ENCODE data around the gene IRX4.

IRX4 gene

DNA sequence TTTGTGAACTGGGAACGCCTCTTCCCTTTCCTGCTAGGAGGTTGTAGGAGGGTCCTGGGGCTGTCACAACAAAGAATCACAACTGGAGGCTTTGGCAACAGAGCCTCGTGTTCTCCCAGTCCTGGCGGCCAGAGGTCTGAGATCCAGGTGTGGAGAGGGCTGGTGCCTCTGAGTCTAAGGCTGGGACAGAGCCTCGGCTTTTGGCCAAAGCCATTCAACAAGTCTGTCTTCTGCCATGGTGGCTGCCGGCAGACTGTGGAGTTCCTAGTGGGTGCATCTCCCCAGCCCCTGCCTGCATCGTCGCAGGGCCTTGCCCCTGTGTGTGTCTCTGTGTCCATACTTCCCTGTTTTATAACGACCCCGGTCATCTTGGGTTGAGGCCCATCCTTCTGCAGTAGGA is 9.5 kb upstream of the IRX4 start:
- DNase-seq (ENCODE audit: low read depth in 2 of 2) = no peak

DNA sequence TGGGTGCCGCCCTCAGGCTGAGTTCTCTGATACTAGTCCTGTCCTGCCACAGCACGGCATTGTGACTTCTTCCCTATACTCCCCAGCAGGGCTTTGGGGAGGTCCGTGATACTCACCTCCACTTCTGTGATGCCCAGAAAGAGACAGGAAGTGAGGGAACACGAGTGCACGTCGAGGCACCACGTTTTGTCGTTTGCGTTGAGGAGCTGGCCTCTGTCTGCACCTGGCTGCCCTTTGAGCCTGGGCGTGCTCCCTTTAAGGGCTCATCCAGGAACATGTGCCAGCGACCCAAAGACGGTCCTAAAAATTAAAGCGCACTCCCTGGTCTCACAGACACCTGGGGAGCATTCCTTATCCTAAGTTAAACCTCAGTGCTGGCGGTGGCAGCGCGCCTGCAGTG is 8.7 kb upstream of the IRX4 start:
- DNase-seq (ENCODE audit: low read depth in 2 of 2) = no peak

DNA sequence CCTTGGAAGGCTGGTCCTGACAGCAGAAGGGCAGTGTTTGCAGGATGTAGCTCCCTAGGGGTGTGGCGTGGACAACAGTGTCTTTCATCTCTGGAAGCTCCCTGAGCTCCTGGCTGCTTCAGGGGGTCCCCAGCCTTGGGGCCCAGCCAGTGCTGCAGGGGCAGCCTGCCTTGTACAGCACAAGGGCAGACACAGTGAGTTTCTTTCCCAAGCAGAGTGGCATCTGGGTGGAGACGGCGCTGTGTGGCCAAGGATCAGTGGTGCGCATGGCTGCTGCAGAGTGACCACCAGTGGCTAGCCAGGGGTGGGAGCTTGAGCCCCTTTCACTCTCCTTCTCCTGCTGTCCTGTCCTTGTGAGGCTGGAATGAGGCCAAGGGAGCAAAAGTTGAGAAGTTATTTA is 7.6 kb upstream of the IRX4 start:
- DNase-seq (ENCODE audit: low read depth in 2 of 2) = no peak

DNA sequence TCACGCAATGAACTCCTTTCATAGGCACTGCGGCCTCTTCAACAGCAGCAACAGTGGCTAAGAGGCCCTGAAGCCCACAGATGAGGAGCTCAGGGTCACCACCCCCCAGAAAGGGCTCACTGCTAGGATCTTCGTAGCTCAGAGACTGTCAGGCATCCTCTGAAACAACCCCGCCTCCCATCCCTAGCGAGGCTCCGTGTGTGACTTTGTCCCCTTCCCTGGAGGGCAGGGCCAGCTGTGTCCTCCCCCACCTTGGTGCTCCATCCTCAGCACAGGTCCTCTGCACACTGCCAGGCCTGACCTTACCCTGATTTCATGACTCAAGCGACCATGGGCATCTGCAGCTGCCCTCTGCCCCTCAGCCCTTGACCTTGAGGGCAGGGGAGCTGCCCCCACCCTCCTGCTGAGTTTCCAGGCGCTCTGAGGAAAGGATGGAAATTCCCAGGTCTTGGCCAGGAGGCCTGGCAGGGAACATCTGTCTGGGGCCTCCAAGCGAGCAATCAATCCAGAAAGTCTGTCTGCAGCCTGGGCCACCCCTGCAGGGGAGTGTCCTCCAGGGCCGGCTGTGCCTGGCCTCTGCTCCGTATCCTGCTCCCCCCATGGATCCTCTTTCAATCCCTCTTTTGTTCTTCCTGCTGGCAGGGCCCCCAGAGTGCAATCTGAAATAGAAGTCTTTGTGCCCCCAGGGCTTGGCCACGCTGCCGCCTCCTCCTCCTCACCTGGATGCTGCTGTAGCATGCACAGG is 6.8 kb upstream of the IRX4 start:
- no peak for DNase-seq (ENCODE audit: low read depth in 2 of 2)

GRCh38 chr5:1888541-1889251 is 6.0 kb upstream of the IRX4 start:
- no peak for DNase-seq (ENCODE audit: low read depth in 2 of 2)

DNA sequence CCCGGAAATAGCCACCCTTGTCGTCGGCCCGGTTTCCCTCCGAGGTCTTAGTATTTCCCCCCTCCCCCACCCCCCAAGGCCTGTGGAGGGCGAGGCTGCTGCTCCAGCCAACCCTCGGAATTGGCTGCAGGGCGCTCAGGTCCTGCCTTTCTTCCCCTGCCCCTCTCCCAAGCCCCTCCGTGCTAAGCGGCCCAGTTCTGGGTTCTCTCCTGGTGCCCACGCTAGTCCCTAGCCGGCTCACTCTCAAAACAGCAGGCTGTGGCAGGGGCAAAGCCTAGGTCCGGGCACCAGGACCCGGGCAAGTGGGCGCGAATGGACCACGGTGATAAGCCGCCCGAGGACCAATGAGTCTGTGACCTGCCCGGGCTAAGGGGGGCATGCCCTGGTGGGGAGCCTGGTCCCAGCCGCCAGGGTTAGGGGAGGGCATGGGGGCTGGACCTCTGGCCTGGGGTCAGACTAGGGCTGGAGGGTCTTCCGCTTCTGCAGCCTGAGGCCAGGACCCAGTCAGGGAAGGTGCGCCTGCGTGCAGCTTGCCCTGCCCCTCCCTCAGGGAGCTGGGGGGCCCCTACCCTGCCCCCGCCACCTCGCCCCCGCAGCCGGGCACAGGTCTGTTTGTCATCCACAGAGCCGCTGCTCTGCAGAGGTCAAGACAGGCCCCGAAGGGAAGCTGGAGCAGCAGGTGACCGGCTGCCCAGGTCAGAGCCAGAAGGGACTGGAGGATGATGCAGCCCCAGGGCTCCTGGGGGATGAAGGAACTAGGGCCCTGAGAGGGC is 5.0 kb upstream of the IRX4 start:
- no peak for DNase-seq (ENCODE audit: low read depth in 2 of 2)

GRCh38 chr5:1886846-1887587 is 4.3 kb upstream of the IRX4 start:
- no peak for DNase-seq (ENCODE audit: low read depth in 2 of 2)

DNA sequence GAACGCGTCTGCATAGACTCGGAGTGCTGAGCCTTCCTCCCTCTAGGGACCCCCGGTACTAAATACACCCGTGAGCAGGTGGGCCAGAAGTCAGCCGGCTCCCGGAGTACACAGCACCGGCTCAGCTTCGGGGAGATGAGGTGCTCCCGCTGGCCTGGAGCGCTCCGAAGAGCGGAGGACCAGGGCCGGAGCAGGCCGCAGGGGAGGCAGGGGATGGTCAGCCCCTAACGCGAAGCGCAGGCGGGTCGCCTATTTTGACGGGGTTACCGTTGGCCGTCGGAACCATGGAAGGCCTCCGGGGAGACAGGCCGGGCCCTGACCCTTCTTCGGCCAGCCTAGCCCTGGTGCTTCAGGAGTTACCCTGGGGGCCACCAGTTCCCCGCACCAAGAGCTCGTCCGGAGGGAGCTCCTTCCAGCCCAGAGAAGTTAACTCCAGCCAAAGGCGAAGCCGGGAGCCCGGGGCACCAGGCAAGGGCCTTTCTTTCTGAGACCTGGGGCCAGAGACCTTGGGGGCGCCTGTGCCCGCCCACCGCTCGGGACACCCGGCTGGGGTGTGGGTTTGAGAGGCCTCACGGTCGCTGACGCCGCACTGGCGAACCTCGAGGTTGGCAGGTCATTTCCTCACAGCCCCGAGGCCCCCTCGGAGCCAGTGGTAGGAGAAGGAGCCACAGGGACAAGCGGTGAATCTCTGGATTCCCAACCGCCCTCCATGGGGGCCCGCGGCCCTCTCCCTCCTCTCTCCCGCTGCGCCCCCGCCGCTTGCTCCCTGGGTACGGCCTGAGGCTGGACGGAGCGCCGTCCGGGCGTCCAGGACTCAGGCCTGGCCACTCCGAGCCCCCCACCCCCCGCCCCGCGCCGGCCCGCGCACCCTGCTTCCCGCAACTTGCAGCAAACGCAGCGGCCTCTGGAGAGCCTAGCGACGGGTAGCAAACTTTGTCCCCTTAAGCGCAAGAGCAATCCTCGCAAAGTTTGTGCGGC is 3.4 kb upstream of the IRX4 start:
- DNase-seq (ENCODE audit: low read depth in 2 of 2) = no peak

- DNase-seq (ENCODE audit: low read depth in 2 of 2) = no peak
Measured at GRCh38 chr5:1885404-1885755, 2.7 kb upstream of the IRX4 start.

DNA sequence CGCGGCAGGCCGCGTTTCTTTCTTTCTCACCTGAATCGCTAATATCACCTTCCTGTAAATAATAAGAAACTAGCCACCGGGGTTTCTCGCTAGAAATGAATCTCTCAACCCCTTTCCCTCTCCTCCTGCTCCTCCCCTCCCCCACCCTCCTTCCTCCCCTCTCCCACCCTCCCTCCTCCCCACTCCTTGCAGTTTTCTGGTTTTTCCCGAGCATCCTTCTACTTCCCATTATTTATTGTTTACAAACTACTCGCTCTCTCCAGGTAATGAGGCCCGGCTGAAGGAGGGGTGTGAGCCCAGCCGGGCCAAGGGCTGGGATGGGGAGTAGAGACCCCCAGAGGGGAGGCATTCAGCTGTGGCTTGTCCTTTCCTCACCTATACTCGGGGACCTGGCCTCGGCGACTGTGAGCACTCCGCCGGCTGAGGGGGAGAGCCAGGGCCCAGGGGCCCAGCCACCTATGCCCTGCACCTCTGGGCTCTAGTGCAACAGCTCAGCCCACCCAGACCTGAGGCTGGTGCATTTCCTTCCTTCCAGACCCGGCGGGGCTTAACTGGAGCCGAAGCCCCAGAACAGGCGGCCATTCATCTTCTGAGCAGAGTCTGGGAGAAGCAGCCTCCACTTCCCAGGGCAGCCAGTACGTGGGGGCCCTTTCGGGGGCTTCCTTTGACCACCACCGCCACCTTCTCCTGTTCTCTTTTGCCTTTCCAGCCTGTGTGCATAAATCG is 2.1 kb upstream of the IRX4 start:
- no peak for DNase-seq (ENCODE audit: low read depth in 2 of 2)

DNA sequence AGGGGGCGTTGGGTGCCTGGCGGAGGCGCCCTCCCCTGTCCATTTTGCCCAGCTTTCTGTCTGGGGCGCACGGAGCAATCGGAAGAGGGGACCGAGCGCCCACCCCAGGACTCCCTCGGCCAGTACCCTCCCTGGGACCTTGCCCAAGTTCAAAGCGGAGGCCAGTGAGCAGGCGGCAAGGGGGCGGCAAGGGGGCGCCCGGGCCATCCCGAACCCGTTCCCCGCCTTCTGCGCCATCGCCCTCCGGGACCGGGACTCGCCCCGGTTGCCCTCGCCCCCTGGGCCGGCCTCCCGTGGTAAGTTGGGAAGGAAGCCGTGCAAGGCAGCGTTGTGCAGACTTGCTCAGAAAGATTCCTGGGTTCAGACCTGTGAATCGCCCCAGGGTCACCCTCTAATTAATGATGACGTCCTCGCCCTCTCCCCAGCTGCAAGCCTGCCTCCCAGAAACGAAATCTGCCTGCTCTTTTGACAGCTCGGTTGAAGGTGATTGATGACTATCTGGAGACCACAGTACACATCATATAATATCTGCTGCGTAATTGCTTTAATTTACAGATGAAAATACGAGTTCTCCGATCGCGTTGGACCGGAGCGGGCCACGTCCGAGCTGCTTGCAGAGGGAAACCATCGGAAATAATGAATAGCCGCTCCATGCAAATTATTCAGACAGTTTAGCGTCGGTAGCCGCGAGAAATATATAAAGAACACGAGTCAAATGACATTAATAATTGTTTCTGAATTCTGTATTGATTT is 1.4 kb upstream of the IRX4 start:
- DNase-seq (ENCODE audit: low read depth in 2 of 2) = no peak

DNA sequence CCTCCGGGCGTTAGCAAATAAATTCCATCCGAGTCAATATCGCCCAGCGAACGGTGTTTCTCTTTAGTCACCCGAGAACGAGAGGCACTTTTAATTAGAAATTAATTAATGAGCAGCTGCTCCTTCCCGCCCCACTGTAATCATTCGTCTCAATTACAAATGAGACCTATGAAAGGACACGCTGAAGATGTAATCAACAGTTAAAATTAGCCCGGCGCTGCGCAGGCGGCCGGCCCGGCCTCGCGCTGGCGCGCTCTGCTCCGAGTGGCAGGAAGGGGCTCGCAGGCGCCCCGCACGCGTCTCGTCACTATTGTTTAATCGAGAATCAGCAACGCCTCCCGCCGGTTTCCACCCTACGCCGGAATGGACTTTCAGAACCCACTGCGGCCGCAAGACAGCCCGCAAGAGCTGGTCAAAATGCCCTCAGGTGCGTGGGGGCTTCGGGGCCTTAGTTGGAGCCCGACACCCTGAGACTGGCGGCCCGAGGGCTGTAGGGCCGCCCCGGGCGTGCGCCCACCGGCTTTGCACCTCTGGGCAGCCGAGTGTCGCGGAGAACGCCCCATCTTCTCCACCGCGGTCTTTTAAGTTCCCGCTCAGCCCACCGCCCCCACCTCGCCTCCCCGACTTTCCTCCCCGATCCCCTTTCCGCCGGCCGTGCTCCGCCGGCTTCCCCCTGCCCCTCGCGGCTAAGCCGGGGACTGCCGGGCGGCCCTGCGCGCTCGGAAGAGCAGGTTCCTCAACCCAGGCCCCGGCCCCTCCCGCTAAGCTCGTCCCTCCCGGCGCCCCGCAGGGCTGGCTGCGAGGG is 597 bp upstream of the IRX4 start:
- no peak for DNase-seq (ENCODE audit: low read depth in 2 of 2)

- no peak for DNase-seq (ENCODE audit: low read depth in 2 of 2)
Measured at GRCh38 chr5:1881731-1882336, 891 bp downstream of the IRX4 start.

GRCh38 chr5:1881098-1881572 is 1.6 kb downstream of the IRX4 start:
- no peak for DNase-seq (ENCODE audit: low read depth in 2 of 2)

GRCh38 chr5:1880377-1881025 is 2.2 kb downstream of the IRX4 start:
- DNase-seq (ENCODE audit: low read depth in 2 of 2) = no peak

GRCh38 chr5:1879292-1880263 is 3.1 kb downstream of the IRX4 start:
- DNase-seq (ENCODE audit: low read depth in 2 of 2) = no peak
